Astrocyte of the spinal cord (primary cell): ENCODE measurements around the gene DHRSX.
"Not testable (repeated sequence)": the region's sequence is repeated elsewhere in the genome, so short reads cannot be mapped to it uniquely, and the experiment has no call there.

Experiments
- DNase-seq: peaks from one replicate; pipeline ENCODE4 v3.0.0; 2011; ENCODE audit warnings: low read depth, low spot score
- H3K4me3 ChIP-seq: 2 replicates; pipeline ENCODE4 v1.5.1; 2011; ENCODE audit warnings: low read depth, mild to moderate bottlenecking, low read length, moderate library complexity
- in situ Hi-C: cut with HindIII; loops from 2 replicates; pipeline ENCODE4 v1.10.0; 2017; ENCODE audit warnings: low sequenced_read_pairs
- TF ChIP-seq, protein P1 (sequence below): IDR thresholded peaks from 2 replicates; pipeline ENCODE4 v1.5.1; 2012; ENCODE audit warnings: low read depth, mild to moderate bottlenecking, low read length, inconsistent platforms

DHRSX gene

GRCh38 chrX:2390754-2391153 lies 110.0 kb downstream of the DHRSX start:
- TF ChIP-seq, protein P1, sequence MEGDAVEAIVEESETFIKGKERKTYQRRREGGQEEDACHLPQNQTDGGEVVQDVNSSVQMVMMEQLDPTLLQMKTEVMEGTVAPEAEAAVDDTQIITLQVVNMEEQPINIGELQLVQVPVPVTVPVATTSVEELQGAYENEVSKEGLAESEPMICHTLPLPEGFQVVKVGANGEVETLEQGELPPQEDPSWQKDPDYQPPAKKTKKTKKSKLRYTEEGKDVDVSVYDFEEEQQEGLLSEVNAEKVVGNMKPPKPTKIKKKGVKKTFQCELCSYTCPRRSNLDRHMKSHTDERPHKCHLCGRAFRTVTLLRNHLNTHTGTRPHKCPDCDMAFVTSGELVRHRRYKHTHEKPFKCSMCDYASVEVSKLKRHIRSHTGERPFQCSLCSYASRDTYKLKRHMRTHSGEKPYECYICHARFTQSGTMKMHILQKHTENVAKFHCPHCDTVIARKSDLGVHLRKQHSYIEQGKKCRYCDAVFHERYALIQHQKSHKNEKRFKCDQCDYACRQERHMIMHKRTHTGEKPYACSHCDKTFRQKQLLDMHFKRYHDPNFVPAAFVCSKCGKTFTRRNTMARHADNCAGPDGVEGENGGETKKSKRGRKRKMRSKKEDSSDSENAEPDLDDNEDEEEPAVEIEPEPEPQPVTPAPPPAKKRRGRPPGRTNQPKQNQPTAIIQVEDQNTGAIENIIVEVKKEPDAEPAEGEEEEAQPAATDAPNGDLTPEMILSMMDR: no peak

DNA sequence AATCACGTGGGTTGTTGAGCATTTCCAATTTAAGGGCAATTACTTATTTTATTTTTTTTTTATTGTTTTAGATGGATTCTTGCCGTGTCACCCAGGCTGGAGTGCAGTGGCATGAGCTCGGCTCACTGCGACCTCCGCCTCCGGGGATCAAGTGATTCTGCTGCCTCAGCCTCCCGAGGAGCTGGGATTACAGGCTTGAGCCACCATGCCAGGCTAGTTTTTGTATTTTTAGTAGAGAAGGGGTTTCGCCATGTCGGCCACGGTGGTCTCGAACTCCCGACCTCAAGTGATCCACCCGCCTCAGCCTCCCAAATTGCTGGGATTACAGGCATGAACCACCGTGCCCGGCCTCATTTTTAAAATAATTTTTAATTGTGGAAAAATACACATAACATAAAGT lies 111.0 kb downstream of the DHRSX start:
- in situ Hi-C loops, H3K4me3 ChIP-seq, DNase-seq: not testable (repeated sequence)

More at GRCh38 chrX:2390754-2391153, 110.0 kb downstream of the DHRSX start:
- no peak for DNase-seq
- in situ Hi-C loops: no loop called here
- no peak overlapping the region for H3K4me3 ChIP-seq

DNA sequence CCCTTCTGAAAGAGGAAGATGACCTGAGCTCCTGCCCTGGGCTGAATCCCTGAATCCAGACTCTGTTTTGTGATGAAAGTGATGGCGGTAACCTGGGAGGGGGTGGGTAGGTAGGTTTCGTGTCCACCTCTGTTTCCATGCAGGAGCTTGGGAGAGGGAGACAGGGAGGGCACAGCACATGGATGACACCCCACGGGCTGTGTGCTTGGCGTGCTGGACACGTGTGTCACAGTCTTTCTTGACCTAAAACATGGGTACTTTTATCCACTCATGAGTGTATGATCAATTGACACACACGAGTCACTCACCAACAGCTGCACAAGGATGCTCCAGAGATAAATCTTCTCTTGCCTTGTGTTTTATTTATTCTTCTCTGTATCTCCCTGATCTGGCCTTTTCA lies 111.5 kb downstream of the DHRSX start:
- in situ Hi-C loops: no loop called here
- DNase-seq: no peak
- TF ChIP-seq, protein P1: no peak
- H3K4me3 ChIP-seq: no peak overlapping the region

DNA sequence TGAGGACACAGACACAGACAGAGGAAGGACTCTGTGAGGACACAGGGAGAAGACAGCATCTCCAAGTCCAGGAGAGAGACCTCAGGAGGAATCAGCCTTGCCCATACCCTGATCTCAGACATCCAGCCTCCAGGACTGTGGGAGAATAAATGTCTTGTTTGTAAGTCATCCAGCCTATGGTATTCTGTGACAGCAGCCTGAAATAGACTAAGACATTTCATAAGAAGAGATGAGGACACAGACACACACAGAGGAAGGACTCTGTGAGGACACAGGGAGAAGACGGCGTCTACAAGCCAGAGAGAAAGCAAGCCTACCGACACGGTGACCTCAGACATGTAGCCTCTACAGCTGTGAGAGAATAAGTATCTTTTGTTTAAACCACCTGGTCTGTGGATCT lies 112.1 kb downstream of the DHRSX start:
- H3K4me3 ChIP-seq: no peak overlapping the region

DNA sequence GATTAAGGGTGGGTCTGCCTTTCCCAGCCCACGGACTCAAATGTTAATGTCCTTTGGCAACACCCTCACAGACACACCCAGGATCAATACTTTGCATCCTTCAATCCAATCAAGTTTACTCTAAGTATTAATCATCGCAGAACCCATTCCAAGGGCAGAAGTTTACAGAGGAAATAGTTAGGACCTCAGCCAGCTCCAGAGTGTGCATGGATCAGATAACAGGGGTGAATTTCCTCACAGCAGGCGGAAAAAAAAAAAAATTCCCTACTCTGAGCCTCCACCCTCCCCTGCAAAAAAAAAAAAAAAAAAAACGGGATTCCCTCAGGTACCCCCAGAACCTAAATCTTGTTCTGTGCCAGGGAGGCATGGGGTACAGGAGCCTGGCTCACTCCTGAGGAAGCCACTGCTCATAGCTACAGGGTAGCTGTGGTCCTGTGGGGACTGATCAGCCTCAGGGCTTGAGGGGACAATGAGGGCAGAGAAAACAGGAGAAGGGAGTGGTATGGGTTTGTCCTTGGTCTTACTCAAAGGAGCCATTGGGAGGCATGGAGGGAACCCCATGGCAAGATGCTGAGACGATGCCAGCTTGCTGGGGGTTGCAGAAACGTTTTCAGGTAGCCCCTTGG lies 113.0 kb downstream of the DHRSX start:
- H3K4me3 ChIP-seq: no peak overlapping the region
- TF ChIP-seq, protein P1: no peak
- in situ Hi-C loops: no loop called here
- no peak for DNase-seq

More for the DNA sequence above, 112.1 kb downstream of the DHRSX start:
- DNase-seq: no peak
- TF ChIP-seq, protein P1: no peak
- in situ Hi-C loops: no loop called here

DNA sequence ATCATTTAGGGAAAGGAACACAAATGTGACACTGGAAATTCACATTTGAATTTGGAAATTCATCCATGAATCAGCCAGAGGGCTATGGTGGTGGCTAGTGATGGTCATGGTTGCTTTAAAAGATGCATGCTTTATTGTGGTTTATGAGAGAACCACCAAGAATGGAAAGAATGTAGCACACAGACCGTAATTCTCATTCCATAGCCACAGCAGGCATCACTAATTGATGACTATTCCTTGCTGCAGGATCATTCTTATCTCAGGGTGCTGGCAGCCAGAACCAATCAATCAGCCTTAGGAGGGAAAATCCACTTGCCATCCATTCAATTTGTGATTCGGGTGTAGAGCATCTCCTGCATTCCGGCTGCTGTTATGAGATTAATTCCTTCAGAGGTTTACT lies 115.6 kb downstream of the DHRSX start:
- H3K4me3 ChIP-seq: no peak overlapping the region
- in situ Hi-C loops: no loop called here
- peak; percentile 90 for DNase-seq
- TF ChIP-seq, protein P1: no peak

DNA sequence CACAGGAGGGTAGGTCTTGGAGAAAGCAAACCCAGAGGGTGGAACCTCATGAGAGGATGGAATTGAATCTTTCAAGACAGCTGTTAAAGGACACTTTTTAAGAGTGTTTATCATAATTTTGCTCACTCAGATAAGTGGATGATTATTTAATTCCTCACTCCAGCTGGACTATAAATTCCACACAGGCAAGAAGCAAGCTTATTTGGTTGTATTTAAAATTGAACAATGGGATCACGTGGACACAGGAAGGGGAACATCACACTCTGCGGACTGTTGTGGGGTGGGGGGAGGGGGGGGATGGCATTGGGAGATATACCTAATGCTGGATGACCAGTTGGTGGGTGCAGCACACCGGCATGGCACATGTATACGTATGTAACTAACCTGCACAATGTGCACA lies 116.3 kb downstream of the DHRSX start:
- no peak for DNase-seq
- TF ChIP-seq, protein P1: no peak
- in situ Hi-C loops: no loop called here
- no peak overlapping the region for H3K4me3 ChIP-seq
